ENCODE measurements around the gene TPD52L2.
A peak's percentile ranks its signal among the peaks of the same experiment; 100 is the strongest.

The TPD52L2 gene

GRCh38 chr20:63881451-63882226, 16.6 kb downstream of the TPD52L2 start:
- no peak for ATAC-seq (replicated peaks; ENCODE audit: extremely low read depth, poor library complexity, severe bottlenecking)
- no peaks in the 10 kb centered on the region for H3K27me3 Mint-ChIP-seq
- no peak for DNase-seq (ENCODE audit: low spot score in 2 of 2)
- no peaks in the 10 kb centered on the region for H3K4me1 Mint-ChIP-seq
- no peaks in the 10 kb centered on the region for H3K9me3 Mint-ChIP-seq
- H3K36me3 Mint-ChIP-seq (ENCODE audit: insufficient read depth): peaks cover 25% of the 10 kb centered on the region
- no peak overlapping the region for H3K27ac Mint-ChIP-seq (ENCODE audit: low read depth)
- H3K4me3 Mint-ChIP-seq: no peak overlapping the region

GRCh38 chr20:63882257-63883200, 17.5 kb downstream of the TPD52L2 start:
- Mint-ChIP-seq H3K27ac (ENCODE audit: low read depth) (peak overlapping the region; percentile 62), H3K27me3 (no peaks in the 10 kb centered on the region), H3K36me3 (ENCODE audit: insufficient read depth) (peaks cover 20% of the 10 kb centered on the region), H3K4me1 (no peaks in the 10 kb centered on the region), H3K9me3 (no peaks in the 10 kb centered on the region), H3K4me3 (no peak overlapping the region)
- no peak for DNase-seq (ENCODE audit: low spot score in 2 of 2)
- ATAC-seq (replicated peaks; ENCODE audit: extremely low read depth, poor library complexity, severe bottlenecking): no peak

- no peak for DNase-seq (ENCODE audit: low spot score in 2 of 2)
- H3K27me3 Mint-ChIP-seq: no peaks in the 10 kb centered on the region
- no peak overlapping the region for H3K4me3 Mint-ChIP-seq
- peaks cover 21% of the 10 kb centered on the region for H3K36me3 Mint-ChIP-seq (ENCODE audit: insufficient read depth)
- H3K27ac Mint-ChIP-seq (ENCODE audit: low read depth): no peak overlapping the region
- H3K4me1 Mint-ChIP-seq: no peaks in the 10 kb centered on the region
- H3K9me3 Mint-ChIP-seq: no peaks in the 10 kb centered on the region
- no peak for ATAC-seq (replicated peaks; ENCODE audit: extremely low read depth, poor library complexity, severe bottlenecking)
Measured at GRCh38 chr20:63883201-63883593, 18.1 kb downstream of the TPD52L2 start.

GRCh38 chr20:63884506-63885263, 19.6 kb downstream of the TPD52L2 start:
- Mint-ChIP-seq H3K4me1 (no peaks in the 10 kb centered on the region), H3K27me3 (no peaks in the 10 kb centered on the region), H3K9me3 (no peaks in the 10 kb centered on the region), H3K27ac (ENCODE audit: low read depth) (peak overlapping the region; percentile 41), H3K36me3 (ENCODE audit: insufficient read depth) (peaks cover 22% of the 10 kb centered on the region), H3K4me3 (no peak overlapping the region)
- DNase-seq (ENCODE audit: low spot score in 2 of 2) (no peak), ATAC-seq (replicated peaks; ENCODE audit: extremely low read depth, poor library complexity, severe bottlenecking) (peak; percentile 36)

- H3K27me3 Mint-ChIP-seq: no peaks in the 10 kb centered on the region
- H3K36me3 Mint-ChIP-seq (ENCODE audit: insufficient read depth): peaks cover 21% of the 10 kb centered on the region
- no peaks in the 10 kb centered on the region for H3K9me3 Mint-ChIP-seq
- ATAC-seq (replicated peaks; ENCODE audit: extremely low read depth, poor library complexity, severe bottlenecking) (no peak), DNase-seq (ENCODE audit: low spot score in 2 of 2) (no peak)
- no peak overlapping the region for H3K4me3 Mint-ChIP-seq
- H3K4me1 Mint-ChIP-seq: no peaks in the 10 kb centered on the region
- peak overlapping the region; percentile 41 for H3K27ac Mint-ChIP-seq (ENCODE audit: low read depth)
Measured at GRCh38 chr20:63885264-63886053, 20.4 kb downstream of the TPD52L2 start.

GRCh38 chr20:63886054-63886419, 21.0 kb downstream of the TPD52L2 start:
- DNase-seq (ENCODE audit: low spot score in 2 of 2) (no peak), ATAC-seq (replicated peaks; ENCODE audit: extremely low read depth, poor library complexity, severe bottlenecking) (no peak)
- Mint-ChIP-seq H3K9me3 (no peaks in the 10 kb centered on the region), H3K4me1 (no peaks in the 10 kb centered on the region), H3K4me3 (no peak overlapping the region), H3K27me3 (no peaks in the 10 kb centered on the region), H3K27ac (ENCODE audit: low read depth) (no peak overlapping the region), H3K36me3 (ENCODE audit: insufficient read depth) (peaks cover 24% of the 10 kb centered on the region)

- Mint-ChIP-seq H3K4me3 (no peak overlapping the region), H3K9me3 (no peaks in the 10 kb centered on the region), H3K4me1 (no peaks in the 10 kb centered on the region), H3K27me3 (no peaks in the 10 kb centered on the region), H3K27ac (ENCODE audit: low read depth) (peak overlapping the region; percentile 62), H3K36me3 (ENCODE audit: insufficient read depth) (peaks cover 25% of the 10 kb centered on the region)
- DNase-seq (ENCODE audit: low spot score in 2 of 2) (no peak), ATAC-seq (replicated peaks; ENCODE audit: extremely low read depth, poor library complexity, severe bottlenecking) (no peak)
Measured at GRCh38 chr20:63886921-63887320, 21.9 kb downstream of the TPD52L2 start.

- DNase-seq (ENCODE audit: low spot score in 2 of 2) (no peak), ATAC-seq (replicated peaks; ENCODE audit: extremely low read depth, poor library complexity, severe bottlenecking) (no peak)
- Mint-ChIP-seq H3K27me3 (no peaks in the 10 kb centered on the region), H3K27ac (ENCODE audit: low read depth) (no peak overlapping the region), H3K4me3 (no peak overlapping the region), H3K36me3 (ENCODE audit: insufficient read depth) (peaks cover 24% of the 10 kb centered on the region), H3K4me1 (peaks cover 5% of the 10 kb centered on the region), H3K9me3 (no peaks in the 10 kb centered on the region)
Measured at GRCh38 chr20:63889241-63890200, 24.5 kb downstream of the TPD52L2 start.

- Mint-ChIP-seq H3K27ac (ENCODE audit: low read depth) (no peak overlapping the region), H3K4me3 (no peak overlapping the region), H3K36me3 (ENCODE audit: insufficient read depth) (peaks cover 25% of the 10 kb centered on the region), H3K9me3 (no peaks in the 10 kb centered on the region), H3K4me1 (peaks cover 5% of the 10 kb centered on the region), H3K27me3 (no peaks in the 10 kb centered on the region)
- DNase-seq (ENCODE audit: low spot score in 2 of 2) (no peak), ATAC-seq (replicated peaks; ENCODE audit: extremely low read depth, poor library complexity, severe bottlenecking) (no peak)
Measured at GRCh38 chr20:63890201-63890576, 25.1 kb downstream of the TPD52L2 start.

- no peaks in the 10 kb centered on the region for H3K27me3 Mint-ChIP-seq
- peaks cover 24% of the 10 kb centered on the region for H3K36me3 Mint-ChIP-seq (ENCODE audit: insufficient read depth)
- ATAC-seq (replicated peaks; ENCODE audit: extremely low read depth, poor library complexity, severe bottlenecking) (no peak), DNase-seq (ENCODE audit: low spot score in 2 of 2) (no peak)
- H3K4me3 Mint-ChIP-seq: no peak overlapping the region
- H3K4me1 Mint-ChIP-seq: peaks cover 6% of the 10 kb centered on the region
- H3K27ac Mint-ChIP-seq (ENCODE audit: low read depth): no peak overlapping the region
- no peaks in the 10 kb centered on the region for H3K9me3 Mint-ChIP-seq
Measured at GRCh38 chr20:63890616-63891015, 25.5 kb downstream of the TPD52L2 start.

Data from central memory CD8-positive, alpha-beta T cell (primary cell).